OCI-LY1 (cell line): ENCODE data around the gene NGFR.

Source experiments
- H2AFZ ChIP-seq: fragments of 200-600 bp; sonication (generic), shearing (Covaris generic); 2 replicates; pipeline ENCODE4 v1.6.0; 2014; ENCODE audit warnings: antibody characterized with exemption, mild to moderate bottlenecking, low read length
- H3F3A ChIP-seq: fragments of 200-600 bp; sonication (generic), shearing (Covaris generic); 2 replicates; pipeline ENCODE4 v1.6.0; 2014; ENCODE audit warnings: mild to moderate bottlenecking, antibody characterized with exemption, low read length, moderate library complexity; ENCODE audit not compliant: insufficient read depth
- H3K27ac ChIP-seq: fragments of 200-600 bp; sonication (generic); 2 replicates; pipeline ENCODE4 v1.5.1; 2014; ENCODE audit warnings: low read length, mixed run types, mild to moderate bottlenecking, low read depth; ENCODE audit not compliant: poor library complexity, severe bottlenecking
- H3K27me3 ChIP-seq: fragments of 200-600 bp; sonication (generic); 2 replicates; pipeline ENCODE4 v1.6.0; 2014; ENCODE audit warnings: antibody characterized with exemption, mild to moderate bottlenecking, low read length, moderate library complexity; ENCODE audit not compliant: insufficient read depth
- H3K36me3 ChIP-seq: fragments of 200-600 bp; sonication (generic); 2 replicates; pipeline ENCODE4 v1.6.1; 2014; ENCODE audit warnings: mild to moderate bottlenecking, antibody characterized with exemption, low read length, moderate library complexity, mixed read lengths; ENCODE audit not compliant: insufficient read depth
- H3K4me1 ChIP-seq: fragments of 200-600 bp; sonication (generic); 2 replicates; pipeline ENCODE4 v1.5.1; 2014; ENCODE audit warnings: mild to moderate bottlenecking, low read length, moderate library complexity; ENCODE audit not compliant: insufficient read depth, severe bottlenecking
- H3K4me2 ChIP-seq: fragments of 200-600 bp; sonication (generic), shearing (Covaris generic); 2 replicates; pipeline ENCODE4 v1.6.1; 2014; ENCODE audit warnings: low read length
- H3K4me3 ChIP-seq: fragments of 200-600 bp; sonication (generic); 2 replicates; pipeline ENCODE4 v1.5.1; 2014; ENCODE audit warnings: low read length, low read depth, mild to moderate bottlenecking, mixed read lengths; ENCODE audit not compliant: poor library complexity, severe bottlenecking
- H3K79me2 ChIP-seq: fragments of 200-600 bp; shearing (Covaris generic); 2 replicates; pipeline ENCODE4 v1.6.1; 2016; ENCODE audit warnings: mixed run types, low read length, mixed read lengths; ENCODE audit not compliant: insufficient read depth
- H3K9ac ChIP-seq: fragments of 200-600 bp; sonication (generic), shearing (Covaris generic); 2 replicates; pipeline ENCODE4 v1.6.1; 2014; ENCODE audit warnings: mild to moderate bottlenecking, low read length, mixed read lengths
- H3K9me2 ChIP-seq: fragments of 200-600 bp; sonication (generic), shearing (Covaris generic); 2 replicates; pipeline ENCODE4 v1.6.1; 2014; ENCODE audit warnings: low read depth, mild to moderate bottlenecking, low read length, mixed read lengths
- H3K9me3 ChIP-seq: fragments of 200-600 bp; shearing (Covaris generic); 2 replicates; pipeline ENCODE4 v1.6.1; 2014; ENCODE audit warnings: low read length, mixed read lengths
- H4K20me1 ChIP-seq: fragments of 200-600 bp; sonication (generic), shearing (Covaris generic); 2 replicates; pipeline ENCODE4 v1.6.0; 2016; ENCODE audit warnings: mild to moderate bottlenecking, low read length; ENCODE audit not compliant: insufficient read depth
- EZH2 ChIP-seq: fragments of 200-600 bp; sonication (generic), shearing (Covaris generic); IDR thresholded peaks from 2 replicates; pipeline ENCODE4 v1.8.0; 2017; ENCODE audit warnings: borderline replicate concordance, mixed run types, mild to moderate bottlenecking, antibody characterized with exemption, low read length, moderate library complexity, mixed read lengths
- TF ChIP-seq, protein P1 (sequence below): fragments of 200-600 bp; sonication (generic), shearing (Covaris generic); IDR thresholded peaks from 2 replicates; pipeline ENCODE4 v1.5.1; 2017; ENCODE audit warnings: mild to moderate bottlenecking, antibody characterized with exemption, low read length, moderate library complexity, mixed read lengths

Gene NGFR

DNA sequence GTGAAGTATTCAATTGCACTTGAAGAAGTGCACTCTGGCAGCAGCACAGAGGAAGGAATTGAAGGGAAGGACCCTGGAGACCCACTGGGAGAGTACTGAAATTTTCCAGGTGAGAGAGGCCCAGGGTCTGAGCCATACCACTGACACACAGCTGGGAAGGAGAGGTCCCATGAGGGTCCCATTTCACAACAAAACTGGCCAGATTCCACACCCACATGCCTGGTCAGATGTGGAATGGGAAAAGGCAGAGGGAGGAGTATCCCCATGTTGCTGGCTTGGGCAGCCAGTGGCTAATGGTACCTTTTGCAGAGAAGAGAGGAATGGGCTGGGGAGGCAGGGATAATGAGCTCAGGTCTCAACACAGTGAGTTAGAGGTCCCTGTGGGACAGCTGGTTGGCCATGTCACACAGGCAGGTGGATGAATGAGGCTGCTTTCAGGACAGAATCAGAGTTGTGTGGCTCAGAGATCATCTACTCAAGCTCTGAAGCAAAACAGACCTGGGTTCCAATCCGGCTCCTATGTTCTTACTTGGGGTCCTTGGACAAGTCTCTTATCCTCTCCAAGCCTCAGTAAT lies 26.2 kb upstream of the NGFR start:
- Histone ChIP-seq H3K9me2 (no peaks in the 10 kb centered on the region), H3K4me1 (no peaks in the 10 kb centered on the region), H3K27me3 (peaks cover 11% of the 10 kb centered on the region; the same call in 1 of the 2 replicates), H3F3A (no peaks in the 10 kb centered on the region), H3K9ac (no peak overlapping the region), H3K27ac (no peak overlapping the region), H3K36me3 (no peaks in the 10 kb centered on the region), H4K20me1 (no peaks in the 10 kb centered on the region), H3K4me3 (no peak overlapping the region), H2AFZ (no peak overlapping the region), H3K79me2 (no peaks in the 10 kb centered on the region), H3K9me3 (no peaks in the 10 kb centered on the region), H3K4me2 (no peak overlapping the region)
- TF ChIP-seq EZH2: no peak
- TF ChIP-seq, protein P1, sequence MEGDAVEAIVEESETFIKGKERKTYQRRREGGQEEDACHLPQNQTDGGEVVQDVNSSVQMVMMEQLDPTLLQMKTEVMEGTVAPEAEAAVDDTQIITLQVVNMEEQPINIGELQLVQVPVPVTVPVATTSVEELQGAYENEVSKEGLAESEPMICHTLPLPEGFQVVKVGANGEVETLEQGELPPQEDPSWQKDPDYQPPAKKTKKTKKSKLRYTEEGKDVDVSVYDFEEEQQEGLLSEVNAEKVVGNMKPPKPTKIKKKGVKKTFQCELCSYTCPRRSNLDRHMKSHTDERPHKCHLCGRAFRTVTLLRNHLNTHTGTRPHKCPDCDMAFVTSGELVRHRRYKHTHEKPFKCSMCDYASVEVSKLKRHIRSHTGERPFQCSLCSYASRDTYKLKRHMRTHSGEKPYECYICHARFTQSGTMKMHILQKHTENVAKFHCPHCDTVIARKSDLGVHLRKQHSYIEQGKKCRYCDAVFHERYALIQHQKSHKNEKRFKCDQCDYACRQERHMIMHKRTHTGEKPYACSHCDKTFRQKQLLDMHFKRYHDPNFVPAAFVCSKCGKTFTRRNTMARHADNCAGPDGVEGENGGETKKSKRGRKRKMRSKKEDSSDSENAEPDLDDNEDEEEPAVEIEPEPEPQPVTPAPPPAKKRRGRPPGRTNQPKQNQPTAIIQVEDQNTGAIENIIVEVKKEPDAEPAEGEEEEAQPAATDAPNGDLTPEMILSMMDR: no peak

GRCh38 chr17:49469831-49470810 lies 25.0 kb upstream of the NGFR start:
- no peak overlapping the region for H3K4me3 ChIP-seq
- no peak overlapping the region for H3K9ac ChIP-seq
- no peaks in the 10 kb centered on the region for H3K9me2 ChIP-seq
- no peaks in the 10 kb centered on the region for H3K4me1 ChIP-seq
- H3K79me2 ChIP-seq: no peaks in the 10 kb centered on the region
- no peaks in the 10 kb centered on the region for H3K9me3 ChIP-seq
- no peaks in the 10 kb centered on the region for H4K20me1 ChIP-seq
- no peaks in the 10 kb centered on the region for H3K36me3 ChIP-seq
- no peak overlapping the region for H2AFZ ChIP-seq
- H3K4me2 ChIP-seq: no peak overlapping the region
- TF ChIP-seq, protein P1: no peak
- no peak for TF ChIP-seq EZH2
- no peak overlapping the region for H3K27ac ChIP-seq
- H3F3A ChIP-seq: no peaks in the 10 kb centered on the region
- peaks cover 11% of the 10 kb centered on the region; the same call in 1 of the 2 replicates for H3K27me3 ChIP-seq

DNA sequence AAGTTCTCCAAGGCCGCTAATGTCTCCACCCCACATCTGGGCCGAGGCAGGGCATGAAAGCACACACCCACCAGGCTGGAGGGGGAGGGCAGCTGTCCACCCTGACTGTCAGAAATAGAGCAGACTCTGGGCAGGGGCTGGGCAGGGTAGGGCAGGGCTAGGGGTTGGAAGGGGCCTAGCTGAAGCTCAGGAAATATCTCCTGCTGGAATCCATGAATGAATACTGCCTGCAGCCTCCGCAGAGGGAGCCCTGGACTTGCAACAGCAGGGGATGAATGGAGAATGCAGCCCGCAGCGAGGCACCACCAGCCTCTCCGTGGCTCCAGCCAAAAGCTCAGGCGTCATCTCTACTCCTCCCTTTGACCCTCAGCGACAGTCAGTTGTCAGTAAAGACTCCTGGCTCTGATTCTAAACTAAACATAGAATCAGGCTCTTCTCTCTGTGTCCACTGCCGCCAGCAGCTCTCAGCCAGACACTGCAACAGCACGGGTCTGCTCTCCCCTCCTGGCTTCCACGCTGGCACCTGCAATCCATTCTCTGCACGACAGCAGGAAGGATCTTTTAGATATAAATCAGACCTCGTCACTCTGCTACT lies 23.9 kb upstream of the NGFR start:
- Histone ChIP-seq H3K9ac (no peak overlapping the region), H4K20me1 (no peaks in the 10 kb centered on the region), H3K9me2 (no peaks in the 10 kb centered on the region), H3F3A (no peaks in the 10 kb centered on the region), H3K27ac (no peak overlapping the region), H3K4me2 (no peak overlapping the region), H3K27me3 (peaks cover 12% of the 10 kb centered on the region; the same call in 1 of the 2 replicates), H3K4me3 (no peak overlapping the region), H2AFZ (no peak overlapping the region), H3K36me3 (no peaks in the 10 kb centered on the region), H3K9me3 (peaks cover 5% of the 10 kb centered on the region; the same call in 1 of the 2 replicates), H3K79me2 (no peaks in the 10 kb centered on the region), H3K4me1 (no peaks in the 10 kb centered on the region)
- TF ChIP-seq, protein P1: no peak
- no peak for TF ChIP-seq EZH2
